Measurements from ENCODE around the gene SCN5A.

The SCN5A gene

DNA sequence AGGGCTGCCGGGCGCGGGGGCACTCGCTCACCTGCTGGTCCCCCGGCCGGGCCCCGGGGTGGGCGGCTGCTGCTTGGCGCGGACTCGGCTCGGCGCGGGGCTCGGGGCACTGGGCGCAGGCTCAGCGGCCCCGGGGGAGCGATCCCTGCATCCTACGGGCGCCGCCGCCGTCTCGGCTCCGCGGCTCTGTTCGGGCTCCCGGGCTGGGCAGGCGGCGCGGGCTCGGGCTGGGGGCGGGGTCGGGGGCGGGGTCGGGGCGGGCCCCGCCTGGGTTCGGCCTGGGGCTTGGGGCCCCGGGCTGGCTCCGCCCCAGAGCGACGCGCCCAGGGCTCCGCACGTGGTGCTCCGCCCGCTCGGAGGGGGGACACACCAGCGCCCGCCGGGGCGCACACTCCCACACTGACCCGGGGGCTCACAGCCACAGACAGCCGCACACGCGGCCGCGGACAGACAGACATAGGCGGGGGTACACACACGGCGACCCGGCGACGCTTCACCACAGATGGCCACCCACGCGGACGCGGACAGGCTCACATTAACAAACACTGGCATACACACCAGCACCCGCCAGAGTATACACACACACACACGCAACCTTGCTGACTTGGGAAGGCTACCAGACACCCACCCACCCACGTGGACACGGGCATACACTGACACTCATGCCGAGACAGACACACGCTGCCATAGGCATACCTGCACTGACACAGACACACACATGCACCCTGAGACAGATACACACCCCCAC, at the start of gene SCN5A:
Gene SCN5A, minus strand, starts transcription at position 188 of the 748 bp plus-strand sequence. CDS start 16,380 bp downstream, outside the sequence.
- DNase-seq (ENCODE audit: low spot score), result peak; percentile 84

DNA sequence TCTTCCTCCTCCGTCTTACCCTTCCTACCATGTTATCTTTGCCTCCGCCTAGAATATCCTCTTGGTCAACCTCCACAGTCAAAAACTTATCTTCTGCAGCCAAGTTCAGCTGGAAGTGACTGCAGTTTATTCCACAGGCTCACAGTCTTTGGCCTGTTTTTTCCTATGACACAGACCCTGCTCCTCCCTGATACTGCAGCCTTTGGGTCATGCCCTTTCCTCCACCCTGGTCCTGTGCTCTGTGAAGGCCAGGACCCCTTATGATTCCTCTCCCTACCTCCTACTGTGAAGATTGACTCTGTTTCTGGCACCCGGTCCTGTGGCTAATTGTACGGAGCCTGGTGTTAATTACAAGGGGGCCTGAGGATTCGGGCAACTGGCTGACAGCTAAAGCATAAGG, 49.3 kb upstream of the SCN5A start:
- DNase-seq (ENCODE audit: low spot score), result no peak

DNA sequence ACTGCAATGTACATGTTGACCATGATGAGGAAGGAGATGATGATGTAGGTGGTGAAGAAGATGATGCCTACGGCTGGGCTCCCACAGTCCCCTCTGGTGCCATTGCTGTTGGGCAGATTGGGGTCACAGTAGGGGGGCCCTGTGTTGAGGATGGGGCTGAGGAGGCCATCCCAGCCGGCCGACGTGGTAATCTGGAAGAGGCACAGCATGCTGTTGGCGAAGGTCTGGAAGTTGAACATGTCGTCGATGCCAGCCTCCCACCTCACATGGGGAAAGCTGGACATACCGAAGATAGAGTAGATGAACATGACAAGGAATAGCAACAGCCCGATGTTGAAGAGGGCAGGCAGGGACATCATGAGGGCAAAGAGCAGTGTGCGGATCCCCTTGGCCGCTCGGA, 48.6 kb upstream of the SCN5A start:
- no peak for DNase-seq (ENCODE audit: low spot score)

DNA sequence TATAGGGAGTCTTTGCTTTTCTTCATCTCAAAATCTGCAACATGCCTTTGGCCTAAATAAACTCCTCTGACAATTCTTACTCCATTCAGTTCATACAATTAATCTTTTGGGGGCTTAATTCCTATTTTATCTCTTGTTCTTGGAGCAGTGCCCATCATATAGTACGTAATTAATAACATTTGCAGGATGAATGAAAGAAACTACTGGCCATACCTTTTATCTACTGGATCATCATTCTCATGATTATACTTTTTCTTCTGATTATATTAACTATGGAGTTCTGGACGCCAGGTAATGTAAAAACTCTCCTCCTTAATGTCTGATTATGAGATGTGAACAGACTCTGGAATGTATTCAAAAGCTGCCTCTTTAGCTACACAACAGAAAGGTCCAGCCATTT, 46.5 kb upstream of the SCN5A start:
- DNase-seq (ENCODE audit: low spot score), result no peak

DNA sequence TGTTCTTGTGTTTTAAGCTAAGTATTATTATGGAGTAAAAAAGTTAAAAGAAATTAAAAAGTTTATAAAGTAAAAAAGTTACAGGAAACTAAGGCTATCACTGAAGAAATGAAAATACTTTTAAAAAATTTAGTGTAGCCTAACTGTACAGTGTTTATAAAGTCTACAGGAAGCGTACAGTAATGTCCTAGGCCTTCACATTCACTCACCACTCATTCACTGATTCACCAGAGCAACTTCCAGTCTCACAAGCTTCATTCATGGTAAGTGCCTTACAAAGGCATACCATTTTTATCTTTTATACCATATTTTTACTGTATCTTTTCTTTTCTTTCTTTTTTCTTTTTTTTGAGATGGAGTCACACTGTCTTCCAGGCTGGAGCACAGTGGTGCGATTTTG, 40.7 kb upstream of the SCN5A start:
- no peak for DNase-seq (ENCODE audit: low spot score)

DNA sequence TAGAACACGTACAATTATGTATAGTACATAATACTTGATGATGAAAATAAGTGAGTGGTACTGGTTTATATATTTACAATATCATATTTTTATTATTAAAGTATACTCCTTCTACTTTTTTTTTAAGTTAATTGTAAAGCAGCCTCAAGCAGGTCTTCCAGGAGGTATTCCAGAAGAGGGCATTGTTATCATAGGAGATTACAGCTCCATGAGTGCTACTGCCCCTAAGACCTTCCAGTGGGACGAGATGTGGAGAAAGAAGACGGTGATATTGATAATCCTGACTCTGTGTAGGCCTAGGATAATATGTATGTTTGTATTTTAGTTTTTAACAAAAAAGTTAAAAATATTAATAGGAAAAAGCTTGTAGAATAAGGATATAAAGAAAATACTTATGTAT, 40.3 kb upstream of the SCN5A start:
- no peak for DNase-seq (ENCODE audit: low spot score)

DNA sequence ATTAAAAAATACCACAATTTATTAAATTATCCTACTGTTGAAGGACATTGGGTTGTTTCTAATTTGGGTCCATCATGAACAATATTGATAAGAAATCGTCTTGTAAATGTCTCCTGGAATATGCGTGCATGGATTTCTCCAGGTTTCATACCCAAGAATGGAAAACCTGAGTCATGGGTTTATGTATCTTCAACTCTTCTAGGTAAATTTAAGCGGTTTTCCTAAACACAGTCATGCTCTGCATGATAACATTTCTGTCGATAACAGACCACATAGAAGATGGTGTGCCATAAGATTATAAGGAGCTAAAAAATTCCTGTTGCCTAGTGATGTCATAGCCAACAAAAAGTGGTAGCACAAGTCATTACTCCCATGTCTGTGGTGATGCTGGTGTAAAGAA, 39.9 kb upstream of the SCN5A start:
- DNase-seq (ENCODE audit: low spot score), result no peak

DNA sequence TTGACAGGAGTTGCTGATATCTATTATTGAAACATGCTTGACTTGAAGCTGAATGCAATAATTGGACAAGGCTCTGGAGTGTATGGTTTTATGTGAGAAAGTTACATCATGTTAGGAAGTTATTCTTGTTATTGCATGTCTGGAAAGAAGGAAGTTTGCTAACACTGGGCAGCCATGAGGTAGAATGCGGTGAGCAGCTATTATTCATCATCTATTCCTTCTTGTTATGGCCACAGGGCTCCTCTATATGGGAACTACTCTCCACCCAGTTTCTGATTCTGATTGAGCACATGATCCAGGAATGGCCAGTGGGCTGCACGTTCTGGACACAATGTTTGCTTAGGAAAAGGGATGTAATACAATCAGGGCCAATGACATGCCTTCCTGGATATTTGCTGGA, 37.8 kb upstream of the SCN5A start:
- no peak for DNase-seq (ENCODE audit: low spot score)

DNA sequence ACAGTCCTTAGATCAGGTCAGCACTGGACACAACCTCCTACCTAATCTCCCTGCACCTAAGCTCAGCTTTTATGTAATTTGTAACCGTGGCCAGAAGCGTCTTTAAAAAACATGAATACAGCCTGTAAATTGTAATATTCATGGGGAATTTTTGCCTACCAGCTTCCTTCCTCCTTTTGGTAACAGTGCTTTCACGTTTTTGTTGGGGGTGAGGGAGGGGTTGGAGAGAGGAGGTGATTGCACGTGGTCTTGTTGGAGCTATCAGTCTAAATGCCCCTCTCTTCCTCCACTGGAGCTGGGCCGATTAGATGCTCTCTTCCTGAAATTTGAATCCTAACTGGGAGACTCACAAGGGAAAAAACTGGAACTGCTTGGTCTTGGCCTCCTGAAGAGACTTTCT, 35.1 kb upstream of the SCN5A start:
- DNase-seq (ENCODE audit: low spot score), result no peak

DNA sequence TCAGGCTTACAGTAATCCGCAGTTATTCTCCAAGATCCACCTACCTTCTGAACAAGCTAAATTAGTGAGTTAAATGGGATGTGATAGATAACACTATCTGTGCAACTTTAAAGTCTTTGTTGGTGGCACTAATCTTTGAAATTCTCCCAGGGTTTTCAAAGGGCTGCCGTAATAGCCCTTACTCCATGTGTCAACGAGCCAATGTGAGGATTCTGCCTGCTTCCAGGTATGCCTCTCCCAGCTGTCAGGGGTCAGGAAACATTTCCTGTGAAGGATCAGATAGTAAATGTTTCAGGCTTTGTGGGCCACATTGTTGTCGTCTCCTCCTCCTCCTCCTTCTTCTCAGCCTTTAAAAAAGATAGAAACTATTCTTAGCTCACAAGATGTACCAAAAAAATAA, 20.2 kb upstream of the SCN5A start:
- no peak for DNase-seq (ENCODE audit: low spot score)

DNA sequence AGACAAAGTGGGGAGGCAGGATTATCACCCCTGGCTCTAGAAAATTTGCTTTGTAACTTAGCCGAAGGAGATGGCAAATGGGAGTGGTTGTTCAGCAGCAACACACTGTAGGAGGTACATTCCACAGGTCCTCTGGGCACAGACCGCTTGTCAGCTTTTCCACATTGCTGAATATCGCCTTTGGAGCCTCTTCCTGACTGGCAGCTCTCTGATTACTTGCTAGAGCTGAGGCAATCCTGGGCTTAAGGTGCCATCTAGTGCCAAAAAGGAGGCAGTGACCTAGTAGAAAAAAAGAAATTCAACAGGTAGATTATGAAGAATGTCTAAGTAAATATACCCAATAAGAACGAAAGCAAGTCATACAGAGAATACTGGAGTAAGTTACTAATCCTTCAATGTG, 13.1 kb upstream of the SCN5A start:
- DNase-seq (ENCODE audit: low spot score), result no peak

DNA sequence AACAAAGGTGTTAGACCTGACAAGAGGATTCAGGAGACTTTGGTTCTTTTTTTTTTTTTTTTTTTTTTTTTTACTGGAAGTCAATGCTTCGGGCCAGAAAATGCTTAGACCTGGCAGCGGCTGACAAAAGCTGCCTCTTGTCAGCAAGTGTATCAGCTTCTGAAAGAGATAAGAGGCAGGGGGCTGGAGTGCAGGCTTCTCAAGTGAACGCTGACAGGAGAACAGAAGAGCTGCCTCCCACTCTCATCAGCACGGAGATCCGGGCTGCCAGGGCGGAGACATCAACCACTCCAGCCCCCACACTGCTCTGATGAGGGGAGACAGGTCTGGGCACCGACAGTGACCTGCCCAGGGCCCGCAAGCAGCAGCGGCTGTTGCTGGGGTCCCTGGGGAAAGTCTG, 9.4 kb upstream of the SCN5A start:
- DNase-seq (ENCODE audit: low spot score), result no peak

DNA sequence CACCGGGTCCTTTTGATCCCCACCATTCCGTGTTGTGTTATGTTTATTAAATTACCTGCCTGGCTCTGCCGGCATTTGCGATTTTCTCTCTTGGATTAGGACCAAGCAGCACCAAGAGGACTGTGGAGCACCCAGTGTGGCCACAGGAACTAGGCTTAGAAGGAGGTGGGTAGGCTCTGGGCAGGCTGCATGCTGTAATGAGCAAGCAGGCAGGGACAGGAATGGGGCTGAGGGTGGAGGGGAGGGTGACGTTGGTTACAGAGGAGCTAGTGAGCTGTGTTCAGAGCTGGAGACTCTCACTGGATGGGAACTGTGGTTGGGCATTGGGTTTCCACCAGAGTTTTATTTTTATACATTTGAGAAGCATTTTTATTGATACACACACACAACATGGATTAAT, 7.9 kb upstream of the SCN5A start:
- DNase-seq (ENCODE audit: low spot score), result peak; percentile 43

DNA sequence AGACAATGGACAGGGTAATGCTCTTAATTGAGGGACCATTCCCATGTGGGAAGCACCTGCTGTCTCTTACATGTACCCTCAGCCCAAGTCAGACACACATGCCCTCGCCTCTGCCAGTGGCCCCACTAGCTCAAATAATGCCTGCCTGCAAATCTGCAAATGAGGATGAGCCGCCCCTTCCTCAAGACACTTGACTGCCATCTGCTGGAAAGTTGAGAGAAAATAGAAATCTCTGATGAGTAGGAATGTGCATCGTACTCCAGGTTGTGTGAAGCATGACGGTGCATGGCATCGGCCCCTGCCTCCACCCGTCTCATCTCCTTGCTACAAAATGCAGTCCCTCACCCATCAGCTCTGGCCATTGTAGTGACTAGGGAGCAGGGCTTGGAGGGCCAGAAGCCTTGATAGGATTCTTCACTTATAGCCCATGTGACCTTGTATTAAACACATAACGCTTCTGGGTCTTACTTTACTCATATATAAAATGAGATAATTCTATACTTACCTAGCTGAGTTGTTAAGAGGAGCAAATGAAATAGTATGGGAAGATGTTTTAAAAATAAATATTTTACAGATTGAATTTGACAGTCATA, 6.3 kb upstream of the SCN5A start:
- DNase-seq (ENCODE audit: low spot score), result no peak

DNA sequence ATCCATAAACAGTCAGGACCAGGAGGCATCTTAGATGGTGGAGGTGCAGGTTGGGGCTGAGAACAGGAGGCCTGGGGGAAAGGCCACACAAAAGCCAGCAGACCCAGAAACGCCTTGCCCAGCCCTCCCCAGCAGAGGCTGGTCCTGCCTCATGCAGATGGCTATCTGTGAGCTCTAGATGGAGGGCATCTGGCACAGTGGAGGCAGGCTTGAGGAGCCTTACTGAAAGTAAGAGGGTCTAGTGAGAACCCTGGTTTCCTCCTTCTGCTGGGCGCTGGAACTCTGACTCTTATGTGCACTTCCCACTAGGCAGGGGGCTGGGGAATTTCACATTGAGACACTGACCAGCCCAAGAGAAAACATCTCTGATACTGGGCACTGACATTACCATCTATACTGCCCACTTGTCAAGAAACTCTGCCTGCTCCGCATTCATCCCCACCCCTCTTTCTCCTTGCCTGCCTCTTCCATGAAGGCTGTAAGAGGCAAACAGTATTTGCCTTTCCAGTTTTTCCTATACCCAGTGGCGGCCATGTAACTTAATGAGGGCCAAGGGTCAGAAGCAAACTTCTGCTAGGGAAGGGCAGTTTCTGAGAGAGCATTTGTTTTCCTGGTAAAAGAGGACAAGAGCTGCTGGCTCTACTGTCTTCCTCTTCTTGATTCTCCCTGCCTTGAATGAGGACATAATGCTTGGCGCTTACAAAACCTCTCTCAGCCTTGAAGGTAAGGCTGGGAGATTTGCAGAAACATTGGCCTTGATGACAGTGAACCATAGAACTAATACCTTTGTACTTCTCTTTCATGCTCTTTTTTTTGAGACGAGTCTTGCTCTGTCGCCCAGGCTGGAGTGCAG, 4.4 kb upstream of the SCN5A start:
- peak; percentile 38 for DNase-seq (ENCODE audit: low spot score)

DNA sequence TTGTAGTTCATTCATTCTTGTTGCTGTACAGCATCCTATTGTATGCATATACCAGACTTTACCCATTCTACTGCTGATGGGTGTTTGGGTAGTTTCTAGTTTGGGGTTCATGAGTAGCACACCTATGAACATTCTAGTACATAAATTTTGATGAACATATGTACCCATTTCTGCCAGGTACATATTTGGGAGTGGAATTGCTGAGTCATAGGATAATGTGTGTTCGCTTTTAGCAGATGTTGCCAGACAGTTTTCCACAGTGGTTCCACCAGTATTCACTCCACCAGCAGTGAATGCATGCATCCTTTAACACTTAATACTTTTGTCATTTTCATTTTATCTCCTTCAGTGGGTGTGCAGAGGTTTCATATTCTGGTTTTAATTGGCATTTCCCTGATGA, 3.4 kb upstream of the SCN5A start:
- no peak for DNase-seq (ENCODE audit: low spot score)

DNA sequence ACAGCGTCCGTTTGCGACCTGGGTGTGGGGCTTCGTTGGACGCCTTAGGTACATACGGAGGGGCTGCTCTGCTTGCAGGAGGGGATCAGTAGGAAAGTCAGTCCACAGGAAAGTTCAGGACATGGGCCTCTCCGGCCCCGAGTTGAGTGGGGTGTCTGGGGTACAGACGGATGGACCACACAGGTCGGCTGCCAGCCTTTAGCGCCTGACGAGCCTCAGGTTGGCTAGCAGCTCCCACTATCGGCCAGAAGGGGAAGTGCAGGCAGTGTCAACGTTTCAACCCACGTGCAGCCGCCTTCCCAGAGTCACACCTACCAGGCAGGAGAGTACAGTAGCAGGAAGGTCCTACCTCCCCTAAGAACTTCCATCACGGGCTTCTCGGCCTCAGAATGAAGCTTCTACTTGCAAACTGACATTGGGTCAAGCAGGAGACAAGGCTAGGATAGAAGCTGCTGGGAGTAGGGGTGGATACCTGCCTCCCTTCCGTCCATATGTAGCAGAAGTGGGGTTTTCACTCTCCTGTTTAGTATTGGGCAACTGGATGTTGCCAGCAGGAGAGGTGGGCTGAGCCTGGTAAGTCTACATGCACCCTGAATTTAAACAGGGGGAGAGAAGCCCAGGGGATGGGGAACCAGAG, 1.8 kb upstream of the SCN5A start:
- DNase-seq (ENCODE audit: low spot score), result peak; percentile 83

DNA sequence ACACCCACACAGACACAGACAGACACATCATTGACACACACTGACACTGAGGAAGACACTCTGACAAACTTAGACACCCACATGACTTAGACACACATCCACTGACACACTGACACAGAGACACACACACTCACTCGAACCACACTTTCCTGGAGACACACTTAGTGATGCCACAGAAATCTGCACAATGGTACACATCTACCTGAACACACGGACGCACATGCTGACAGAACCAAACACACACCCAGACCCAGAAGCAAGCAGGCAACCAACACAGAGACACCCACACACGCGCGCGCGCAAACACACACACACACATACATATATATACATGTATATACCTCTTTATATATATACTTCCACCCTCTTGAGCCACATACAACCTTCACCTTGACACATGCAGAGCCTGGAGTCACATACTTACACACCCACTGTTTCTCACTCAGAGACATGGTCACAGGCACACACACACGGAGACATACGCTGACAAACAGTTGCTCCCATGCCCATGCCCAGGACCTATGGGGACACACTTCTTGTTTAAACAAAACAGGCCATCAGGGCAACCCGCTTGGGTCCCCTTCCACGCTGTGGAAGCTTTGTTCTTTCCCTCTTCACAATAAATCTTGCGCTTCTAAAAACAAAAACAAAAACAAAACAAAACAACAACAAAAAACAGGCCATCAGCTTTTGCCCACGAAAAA, 913 bp upstream of the SCN5A start:
- DNase-seq (ENCODE audit: low spot score), result peak; percentile 50

DNA sequence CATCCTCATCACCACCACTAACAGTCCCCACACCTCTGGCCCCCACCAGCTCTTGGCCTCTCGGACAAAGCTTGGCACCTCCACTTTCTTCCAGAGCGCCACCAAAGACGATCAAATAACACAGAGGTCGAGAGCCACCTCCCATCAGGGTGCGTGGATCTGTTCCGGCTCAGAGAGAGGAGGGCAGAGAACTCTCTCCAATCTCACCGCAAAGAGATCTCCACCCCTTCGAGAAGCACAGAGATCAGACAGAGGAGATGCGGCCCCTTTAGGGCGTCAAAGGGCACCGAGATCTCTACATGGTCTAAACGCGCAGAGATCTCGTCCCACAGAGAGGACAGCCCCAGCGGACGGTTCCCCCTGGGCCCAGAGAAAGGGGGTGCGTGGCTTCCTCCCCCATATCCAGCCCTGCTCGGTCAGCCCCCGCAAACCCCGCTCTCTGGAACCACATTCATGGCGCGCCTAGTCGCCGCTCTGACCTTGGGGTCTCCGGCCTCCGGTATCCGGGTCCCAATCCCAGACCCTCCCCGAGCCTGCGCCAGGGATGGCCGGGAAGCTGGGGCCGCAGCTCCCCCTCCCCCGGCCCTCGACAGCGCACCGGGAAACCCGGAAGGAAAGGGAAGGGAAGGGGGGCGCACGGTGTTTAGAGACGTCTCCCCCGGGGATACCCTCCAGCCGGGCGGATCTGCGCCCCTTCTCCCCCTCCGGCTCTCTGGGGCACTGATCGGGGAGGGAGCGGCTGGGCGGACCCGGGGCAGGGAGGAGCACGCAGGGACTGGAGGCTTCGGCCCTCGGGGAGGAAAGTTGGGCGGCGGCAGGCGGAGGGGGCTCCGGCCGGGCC, 608 bp downstream of the SCN5A start:
- no peak for DNase-seq (ENCODE audit: low spot score)

DNA sequence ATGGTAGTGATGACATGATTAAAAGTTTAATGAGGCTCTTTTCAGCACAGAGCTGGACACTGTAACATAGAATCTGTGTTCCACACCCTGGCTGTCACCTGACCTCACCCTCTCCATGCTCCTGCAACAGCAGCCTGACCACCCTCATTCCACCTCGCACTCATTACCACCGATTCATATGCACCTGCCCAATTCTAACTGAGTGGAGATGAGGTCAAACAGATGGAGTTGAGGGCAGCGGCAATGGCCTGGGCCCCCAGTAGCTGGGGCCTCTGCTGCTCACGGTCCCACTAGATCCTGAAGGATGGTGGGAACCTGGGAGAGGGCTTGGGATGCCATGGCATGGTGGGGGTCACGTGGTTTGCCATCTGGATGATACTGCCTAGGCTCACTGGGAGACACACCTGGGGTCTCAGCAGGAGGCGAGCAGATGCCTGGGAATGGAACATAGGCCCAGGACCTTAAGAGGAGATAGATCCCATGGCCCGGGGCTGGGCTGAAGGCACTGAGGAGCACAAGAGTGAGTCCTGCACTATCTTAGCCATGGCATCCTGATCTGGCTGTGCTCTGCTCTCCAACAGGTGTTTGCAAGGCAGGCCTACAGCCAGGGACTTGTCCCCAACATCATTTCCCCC, 1.3 kb downstream of the SCN5A start:
- peak; percentile 39 for DNase-seq (ENCODE audit: low spot score)
